HG03045 (cell line): Measurements from ENCODE around the gene PPP1R1B.
"Not testable (repeated sequence)": the region's sequence is repeated elsewhere in the genome, so short reads cannot be mapped to it uniquely, and the experiment has no call there.

Experiments
- ATAC-seq: cut with Tn5 transposase; IDR thresholded peaks from one replicate; pipeline ENCODE4 v1.9.1; 2021; ENCODE audit warnings: mild to moderate bottlenecking, moderate library complexity; ENCODE audit not compliant: unreplicated experiment

The PPP1R1B gene

DNA sequence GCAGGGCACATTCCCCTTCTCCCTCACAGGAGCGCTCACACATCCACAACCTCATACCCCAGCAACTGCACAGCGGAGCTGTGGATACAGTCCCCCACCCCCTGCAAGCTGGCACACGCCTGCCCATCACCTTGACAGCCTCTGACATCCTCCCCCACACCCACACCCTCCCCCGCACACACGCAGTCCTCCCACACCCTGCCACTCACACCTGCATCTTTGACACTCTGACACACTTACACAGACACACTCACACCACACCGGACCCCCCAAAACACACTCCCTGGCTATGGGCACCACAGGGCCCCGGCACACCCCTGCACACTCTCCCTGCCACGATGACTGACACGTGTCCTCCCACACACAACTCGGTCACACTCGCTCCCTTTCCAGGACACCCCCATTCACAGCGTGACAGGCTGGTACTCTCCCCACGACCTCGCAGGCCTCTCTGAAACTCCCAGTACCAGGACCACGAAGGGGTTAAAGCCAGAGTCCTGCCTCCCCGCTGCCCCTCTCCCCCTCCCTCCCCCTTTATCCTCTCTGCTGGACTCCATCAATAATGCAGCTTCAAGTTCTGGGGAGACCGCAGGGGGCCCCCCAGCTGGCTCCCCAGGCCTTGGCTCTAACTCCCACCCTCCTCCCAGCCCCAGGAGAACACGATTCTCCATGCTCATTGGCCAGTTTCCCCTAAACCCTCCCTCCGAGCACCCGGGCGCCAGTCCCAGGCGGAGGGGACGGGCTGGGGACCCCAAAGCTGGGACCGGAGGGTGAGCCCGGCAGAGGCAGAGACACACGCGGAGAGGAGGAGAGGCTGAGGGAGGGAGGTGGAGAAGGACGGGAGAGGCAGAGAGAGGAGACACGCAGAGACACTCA, at the start of gene PPP1R1B:
PPP1R1B (plus strand) TSS at position 782 of the 876 bp plus-strand sequence. CDS start 441 bp downstream, outside the sequence.
- ATAC-seq: no peak

DNA sequence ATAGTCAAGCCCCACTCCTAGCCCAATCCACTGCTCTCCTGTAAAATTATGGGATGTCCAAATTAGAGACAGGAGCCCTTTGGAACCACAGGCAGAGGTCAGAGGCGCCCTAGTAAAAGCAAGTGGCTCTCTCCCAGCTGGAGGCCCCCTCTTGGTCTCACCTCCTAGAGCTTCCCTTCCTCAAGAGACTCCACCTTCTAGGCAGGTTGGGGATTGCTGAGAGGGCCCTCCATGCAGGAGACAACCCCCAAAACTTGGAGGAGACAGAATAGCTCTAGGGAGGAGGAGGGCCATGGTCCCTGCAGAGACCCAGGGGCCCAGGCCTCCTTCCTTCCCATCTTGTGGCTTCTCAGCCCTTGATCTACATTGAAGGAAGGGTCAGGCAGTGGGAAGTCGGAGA, 48.5 kb upstream of the PPP1R1B start:
- no peak for ATAC-seq

DNA sequence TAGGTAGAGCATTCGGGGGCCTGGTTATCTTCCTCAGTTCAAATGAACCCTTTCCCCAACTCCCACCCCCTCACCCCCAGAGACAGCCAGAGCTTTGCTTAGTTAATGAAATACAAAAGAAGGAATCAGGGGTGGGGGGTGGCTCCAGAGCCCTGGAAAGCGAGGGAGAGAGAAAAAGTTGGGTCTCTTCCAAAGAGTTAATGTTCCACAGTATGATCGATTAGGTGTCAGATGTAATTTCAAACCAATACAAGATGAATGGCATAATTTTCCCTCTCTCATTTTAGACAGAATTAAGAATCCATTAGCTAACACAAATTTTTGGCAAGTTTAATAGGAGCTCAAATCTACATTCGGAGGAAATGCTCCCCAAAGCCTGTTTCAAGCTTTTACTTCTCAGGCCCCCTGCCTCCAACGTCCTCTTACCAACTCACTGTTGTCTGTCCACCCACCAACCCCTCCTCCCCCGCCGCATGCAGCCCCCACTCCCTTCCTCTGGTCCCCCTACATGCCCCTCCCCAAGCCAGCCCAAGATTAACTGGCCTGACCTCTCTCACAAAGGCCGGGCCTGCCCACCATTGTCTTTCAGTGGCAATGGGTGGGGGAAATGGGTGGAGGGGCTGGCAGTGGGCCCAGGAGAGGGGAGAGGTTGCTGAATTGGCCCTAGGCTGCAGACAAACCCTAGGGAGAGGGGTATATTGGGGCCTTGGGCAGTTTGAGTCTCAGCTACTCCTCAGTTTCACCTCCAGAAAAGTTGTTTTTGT, 47.3 kb upstream of the PPP1R1B start:
- no peak for ATAC-seq

DNA sequence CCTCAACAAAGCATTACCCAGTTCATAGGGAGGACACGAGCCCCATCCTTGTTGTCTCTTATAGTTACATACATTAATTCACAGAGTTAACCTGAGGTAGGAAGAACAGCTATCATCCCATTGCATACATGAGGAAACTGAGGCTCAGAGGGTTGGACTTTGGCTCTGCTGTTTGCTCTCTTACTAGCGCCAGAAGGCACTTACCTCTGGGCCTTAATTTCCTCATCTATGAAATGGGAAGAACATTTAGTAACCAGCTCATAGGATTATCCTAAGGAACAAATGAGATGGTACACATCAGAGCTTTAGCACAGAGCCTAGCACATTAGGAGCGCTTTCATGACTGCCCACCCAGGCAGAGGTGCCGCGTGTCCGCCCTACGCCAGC, 46.7 kb upstream of the PPP1R1B start:
- no peak for ATAC-seq

DNA sequence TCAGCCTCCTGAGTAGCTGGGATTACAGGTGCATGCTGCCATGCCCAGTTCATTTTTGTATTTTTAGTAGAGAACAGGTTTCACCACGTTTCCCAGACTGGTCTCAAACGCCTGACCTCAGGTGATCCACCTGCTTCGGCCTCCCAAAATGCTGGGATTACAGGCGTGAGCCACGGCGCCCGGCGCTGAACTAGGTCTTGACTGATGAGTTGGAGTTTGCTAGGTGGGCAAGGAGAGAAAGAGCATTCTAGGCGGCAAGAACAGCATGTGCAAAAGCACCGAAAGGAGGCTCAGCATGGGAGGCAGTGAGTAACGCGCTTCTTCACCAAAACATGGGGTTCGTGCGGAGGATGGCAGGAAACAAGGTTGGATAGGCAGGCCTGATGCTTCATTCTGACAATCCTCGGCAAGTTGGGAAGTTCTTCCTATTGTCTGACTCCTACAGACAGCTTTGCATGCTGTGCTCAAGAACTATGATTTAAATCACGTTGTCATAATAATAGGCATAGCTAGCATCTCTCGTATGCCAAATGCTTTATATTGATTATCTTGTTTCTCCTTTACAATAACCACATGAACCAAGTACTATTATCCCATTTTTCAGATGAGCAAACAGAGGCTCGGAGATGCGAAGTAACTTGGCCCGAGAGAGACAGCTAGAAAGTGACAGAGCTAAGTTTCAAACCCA, 45.5 kb upstream of the PPP1R1B start:
- ATAC-seq: no peak

DNA sequence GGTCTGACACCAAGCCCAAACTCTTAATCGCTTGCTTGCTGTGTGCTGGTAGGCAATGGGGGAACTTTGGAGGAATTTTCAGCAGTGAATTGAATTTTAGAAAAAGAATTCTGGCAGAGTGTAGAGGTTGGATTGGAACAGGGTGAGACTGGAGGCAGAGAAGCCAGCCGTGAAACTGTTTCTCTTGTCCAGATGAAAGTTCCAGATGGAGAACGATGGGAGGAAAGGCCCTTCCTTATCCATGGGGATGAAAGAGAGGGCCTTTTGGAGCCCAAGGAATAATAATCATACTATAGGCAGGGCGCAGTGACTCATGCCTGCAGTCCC, 45.0 kb upstream of the PPP1R1B start:
- no peak for ATAC-seq

DNA sequence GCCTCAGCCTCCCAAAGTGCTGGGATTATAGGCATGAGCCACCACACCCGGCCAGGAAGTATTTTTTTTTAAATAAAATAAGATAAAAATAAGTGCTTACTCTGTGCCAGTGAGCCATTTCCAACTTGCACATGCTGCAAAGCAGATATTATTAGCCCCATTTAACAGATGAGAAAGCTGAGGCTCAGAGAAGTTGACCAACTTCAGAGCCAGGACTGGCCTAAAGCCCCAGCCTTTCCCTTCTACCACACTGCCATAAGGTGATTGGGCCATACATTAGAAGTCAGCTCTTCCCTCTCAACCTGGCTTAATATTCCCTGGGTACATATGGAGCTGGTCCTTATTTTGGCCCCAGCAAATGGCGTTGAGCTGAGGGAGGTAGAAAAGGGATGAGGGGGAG, 44.1 kb upstream of the PPP1R1B start:
- no peak for ATAC-seq

DNA sequence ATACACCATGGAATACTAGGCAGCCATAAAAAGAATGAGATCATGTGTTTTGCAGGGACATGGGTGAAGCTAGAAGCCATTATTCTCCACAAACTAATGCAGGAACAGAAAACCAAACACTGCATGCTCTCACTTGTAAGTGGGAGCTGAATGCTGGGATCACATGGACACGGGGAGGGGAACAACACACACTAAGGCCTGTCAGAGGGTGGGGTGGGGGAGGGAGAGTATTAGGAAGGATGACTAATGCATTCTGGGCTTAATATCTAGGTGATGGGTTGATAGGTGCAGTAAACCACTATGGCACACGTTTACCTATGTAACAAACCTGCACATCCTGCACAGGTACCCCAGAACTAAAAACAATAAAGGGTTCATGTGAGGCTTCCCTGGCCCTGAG, 36.6 kb upstream of the PPP1R1B start:
- ATAC-seq: not testable (repeated sequence)

DNA sequence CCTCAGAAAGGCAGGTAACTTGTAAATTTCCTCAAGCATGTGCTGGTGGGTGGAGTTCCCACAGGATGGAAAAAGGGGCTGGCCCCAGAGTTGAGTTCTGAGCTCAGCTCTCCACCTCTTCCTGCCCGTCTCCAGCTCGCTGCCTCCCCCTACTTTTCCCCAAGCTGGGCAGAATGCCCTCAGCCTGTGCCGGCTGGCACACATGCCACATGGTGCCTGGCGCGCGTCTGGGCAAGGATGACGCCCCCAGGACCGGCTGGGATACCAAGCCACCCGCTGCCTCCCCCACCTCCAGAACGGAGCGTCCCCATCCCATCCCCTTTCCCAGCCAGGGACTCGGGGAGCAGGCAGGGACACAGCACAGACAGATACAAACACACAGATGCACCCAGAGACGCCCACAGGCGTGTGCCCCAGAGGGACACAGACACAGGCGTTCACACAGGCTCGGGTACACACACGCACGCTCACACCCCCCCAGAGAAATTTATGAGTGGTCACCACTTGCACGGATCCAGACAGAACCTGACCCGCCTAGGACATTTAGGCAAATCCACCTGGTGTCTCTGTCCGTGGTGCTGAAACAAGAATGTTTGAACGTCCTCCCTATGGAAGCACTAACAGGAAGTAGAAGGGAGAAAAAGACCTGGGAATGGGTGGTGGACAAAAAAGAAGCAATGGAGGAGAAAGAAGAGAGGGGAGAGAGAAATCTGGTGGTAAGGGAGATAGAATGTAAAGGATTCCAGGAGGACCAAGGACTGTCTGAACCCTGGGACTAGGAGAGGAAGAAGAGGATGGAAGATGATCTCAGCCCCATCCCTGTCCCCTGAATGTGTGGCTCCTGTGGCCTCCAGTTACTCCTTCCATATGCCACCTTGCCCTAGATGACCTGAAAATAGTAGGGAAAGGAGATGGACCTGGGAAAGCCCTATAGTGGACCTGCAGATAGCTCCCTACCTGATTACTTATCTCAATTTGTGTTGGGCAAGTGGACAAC, 34.5 kb upstream of the PPP1R1B start:
- no peak for ATAC-seq

DNA sequence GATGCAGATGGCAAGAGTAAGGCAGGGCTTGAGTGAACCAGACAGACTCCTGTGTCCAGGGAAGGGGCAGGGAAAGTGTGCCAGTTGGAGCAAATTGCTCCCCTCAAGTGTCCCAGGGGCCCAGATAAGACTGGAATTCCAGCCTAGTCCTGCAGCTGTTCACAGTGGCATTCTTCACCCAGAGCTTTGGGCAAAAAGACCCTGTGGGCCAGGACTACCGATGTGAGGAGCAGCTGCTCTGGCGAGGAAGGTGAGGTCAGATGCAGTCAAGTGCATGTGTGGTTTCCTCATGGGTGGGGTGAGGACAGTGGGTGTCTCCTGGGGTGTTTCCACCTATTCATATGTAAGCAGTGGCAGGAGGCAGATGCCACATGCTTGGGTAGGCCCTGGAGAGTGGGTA, 33.4 kb upstream of the PPP1R1B start:
- no peak for ATAC-seq

DNA sequence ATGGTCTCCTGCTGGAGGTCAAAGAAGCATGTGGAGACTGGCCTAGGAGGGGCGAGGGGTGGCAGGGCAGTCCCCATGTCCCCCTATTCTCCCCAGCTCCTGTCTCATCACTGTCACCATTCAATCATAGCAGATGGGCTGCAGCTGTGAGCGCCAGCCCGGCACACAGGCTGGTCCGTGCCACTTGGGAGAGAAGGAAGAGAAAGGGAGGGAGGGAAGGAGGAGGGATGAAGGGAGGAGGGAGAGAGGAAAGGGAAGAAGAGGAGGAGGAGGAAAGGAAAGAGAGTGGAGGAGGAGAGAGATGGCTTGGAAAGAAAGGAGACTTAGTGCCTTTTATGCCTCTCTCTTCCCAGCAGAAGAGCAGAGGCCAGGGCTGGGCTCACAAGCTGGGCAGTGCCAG, 31.5 kb upstream of the PPP1R1B start:
- ATAC-seq: no peak

DNA sequence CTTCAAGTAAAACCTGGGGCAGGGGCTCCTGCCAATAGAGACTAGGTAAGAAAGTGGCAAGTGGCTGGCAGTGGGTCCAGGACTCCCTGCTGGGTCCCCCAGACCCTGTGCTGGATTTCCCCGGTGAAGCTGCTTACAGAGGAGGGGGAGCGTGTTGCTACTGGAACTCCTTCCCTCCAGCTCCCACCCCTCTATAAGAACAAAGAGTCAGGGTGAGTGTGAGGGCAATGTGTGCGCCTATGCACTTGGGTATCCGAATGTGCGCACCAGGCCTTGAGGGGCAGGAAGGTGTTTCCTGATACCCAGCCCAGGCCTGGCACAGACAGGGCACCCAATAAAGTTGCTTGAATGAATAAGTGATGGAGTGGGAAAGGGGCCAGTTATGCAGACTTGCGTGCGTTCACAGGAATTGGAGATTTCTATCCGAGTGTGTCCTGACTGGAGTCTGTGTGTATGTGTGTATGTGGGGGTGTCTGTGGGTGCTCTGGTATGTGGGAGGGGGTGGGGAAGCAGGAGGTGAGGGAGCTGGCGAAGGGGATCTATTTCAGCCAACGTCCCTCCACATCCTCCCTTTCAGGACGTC, 30.7 kb upstream of the PPP1R1B start:
- ATAC-seq: no peak

DNA sequence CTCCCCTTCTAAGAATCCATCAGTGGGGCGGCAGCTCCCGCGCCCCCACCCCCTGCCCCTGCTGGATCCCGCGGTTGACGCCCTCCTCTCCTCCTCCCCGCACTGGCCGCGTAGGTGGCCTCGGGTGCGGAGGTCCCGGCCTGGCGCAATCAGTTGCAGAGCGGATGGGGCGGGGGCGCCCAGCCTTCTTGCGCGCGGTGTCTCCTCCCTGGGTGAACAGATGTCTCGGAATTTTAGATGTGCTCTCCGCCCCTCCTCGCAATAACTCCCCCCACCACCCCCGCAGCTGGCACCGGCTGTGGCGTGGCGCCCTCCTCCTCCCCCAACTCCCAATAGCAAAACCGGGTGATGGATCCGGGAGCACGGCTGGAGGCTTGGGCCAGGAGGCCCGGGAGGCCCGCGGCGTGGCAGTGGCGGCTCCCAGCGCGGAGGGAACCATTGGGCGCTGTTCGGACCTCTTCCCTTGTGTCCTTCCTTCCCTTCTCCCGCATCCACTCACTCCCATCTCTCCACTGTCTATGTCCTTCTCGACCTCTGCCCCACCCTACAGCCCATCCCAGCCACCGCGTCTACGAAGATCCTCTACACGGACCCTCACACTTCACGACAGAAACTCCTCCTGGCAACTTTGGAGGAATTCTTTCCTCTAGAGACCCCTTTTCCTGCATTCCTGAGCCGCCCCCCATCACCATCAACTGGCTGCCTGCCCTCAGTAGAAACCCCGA, 30.0 kb upstream of the PPP1R1B start:
- ATAC-seq: no peak

DNA sequence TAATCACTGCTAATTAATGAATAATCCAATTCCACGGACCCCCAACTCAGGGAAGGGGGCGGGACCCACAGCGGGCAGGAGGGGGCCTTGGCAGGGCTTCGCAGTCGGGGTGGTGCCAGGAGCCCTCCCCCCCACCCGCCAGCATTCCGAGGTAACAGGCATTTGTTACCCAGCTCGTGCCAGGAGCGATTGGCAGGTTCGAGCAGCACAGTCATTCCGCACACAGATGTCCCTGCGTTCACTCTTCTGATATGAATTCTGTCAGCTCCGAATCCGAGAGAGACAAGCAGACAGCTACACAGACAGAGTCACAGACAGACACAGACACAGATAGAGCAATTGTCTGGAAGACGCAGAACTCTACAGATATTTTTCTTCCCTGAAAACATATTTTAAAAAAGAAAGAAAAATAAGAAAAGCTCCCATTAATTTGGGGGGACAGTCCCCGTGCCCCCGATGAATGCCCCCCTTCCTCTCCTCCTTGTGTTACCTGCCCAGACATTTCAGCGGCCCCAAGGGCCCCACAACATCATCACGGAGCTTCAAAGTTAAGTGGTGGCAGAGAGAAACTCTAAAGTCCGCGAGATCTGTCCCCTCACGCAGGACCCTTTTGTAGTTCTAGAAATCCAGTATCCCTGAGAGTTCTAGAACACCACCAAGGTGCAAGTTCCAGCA, 29.2 kb upstream of the PPP1R1B start:
- ATAC-seq: no peak

DNA sequence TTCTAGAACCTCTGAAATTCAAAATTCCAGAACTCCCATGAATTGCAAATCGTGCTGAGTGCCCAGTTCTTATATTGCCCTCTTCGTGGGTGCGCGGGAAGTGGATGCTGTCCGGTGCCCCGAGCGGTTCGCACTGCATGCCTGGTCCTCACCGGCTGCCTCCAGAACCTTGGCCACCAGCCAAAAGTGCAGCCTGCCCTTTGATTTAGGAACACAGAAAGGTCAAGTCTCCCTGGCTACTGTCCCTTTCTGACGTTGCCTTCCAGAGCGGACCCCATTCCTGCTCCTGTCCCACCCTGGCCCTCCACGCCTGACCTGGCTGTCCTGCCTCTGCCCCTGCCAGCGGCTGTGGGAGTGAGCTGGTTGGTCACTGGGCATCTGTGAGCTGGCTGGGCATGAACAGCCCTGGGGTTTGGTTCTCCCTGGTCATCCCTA, 28.7 kb upstream of the PPP1R1B start:
- ATAC-seq: no peak

DNA sequence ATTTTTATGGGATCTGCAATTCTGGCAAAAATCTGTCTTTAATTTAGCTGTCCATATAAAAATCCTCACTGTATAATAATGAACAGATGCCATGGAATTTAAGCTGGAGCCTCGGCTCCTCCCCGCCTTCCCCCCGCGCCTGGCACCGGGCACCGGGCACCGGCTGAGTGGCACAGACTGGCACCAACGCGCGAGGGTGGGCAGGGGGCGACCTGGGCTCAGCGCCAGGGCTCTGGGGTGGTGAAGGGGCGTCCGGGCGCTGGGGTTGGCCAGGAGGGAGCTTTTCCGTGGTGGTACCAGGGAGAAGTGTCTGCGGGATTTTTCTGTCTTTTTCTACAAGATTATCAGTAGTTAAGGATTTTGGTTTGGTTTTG, 28.1 kb upstream of the PPP1R1B start:
- no peak for ATAC-seq

DNA sequence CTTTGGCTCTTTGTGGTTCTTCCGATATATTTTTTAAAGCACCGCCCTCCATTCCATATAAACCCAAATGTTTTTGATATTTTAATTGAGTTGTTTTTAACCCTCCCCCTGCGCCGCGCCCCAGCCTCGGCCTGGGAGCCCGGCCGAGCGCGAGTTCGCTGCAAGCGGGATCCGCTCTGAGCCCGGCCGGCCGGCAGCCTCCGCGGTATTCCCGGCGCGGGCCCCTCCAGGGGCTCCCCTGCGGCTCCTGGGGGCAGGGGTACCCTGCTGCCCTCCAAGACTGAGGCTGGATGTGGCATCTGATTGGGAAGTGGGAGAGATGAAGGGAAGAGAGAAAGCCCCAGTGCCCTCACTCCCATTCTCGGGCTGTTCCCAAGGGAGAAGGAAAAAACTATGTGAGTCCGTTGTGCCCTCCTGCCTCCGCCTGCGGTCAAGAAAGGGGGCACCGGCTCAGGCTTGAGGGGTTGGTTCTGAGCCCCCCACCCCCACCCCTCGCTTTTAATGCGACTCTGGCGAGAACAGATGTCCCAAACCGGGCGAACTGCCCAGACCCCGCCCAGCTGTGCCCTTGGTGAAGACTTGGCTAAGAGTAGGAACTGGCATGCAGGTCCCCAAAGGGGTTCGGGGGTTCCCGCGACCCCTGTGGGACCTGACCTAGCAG, 27.6 kb upstream of the PPP1R1B start:
- ATAC-seq: no peak

DNA sequence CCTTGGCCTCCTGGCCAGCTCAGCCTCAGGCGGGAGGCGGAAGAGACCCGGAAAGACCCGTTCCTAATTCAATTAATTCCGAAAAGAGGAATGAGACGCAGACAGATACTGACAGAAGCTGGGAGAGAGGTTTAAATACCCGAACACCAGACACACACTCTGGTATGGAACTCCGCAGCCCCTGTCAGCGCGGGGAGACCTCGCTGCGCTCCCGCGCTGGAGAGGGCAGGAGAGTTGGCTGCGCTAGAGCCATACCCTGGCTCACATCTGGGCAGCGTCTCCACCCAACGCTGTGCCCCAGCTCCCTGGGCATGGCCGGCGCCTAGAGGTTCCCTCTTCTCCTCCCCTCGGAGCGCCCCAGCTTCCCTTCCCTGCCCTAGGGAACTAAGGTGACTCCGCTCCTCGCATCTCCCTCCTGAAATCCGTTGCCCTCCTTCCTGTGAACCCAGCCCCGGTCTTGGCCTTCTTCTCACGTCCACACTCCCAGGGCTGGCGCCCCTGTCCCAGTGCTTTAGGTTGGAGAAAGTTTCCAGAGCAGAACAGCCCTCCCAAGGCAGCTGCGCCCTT, 27.0 kb upstream of the PPP1R1B start:
- ATAC-seq: no peak
